Measurements from ENCODE around the gene EBF3.

- TF ChIP-seq POLR2A (IDR thresholded peaks at IDR 0.05; ENCODE audit: low read length), result no peak
- TF ChIP-seq GATA1 (IDR thresholded peaks at IDR 0.05; ENCODE audit: low read depth, low read length), result no peak
Measured at GRCh38 chr10:129951970-129952265, 12.2 kb downstream of the EBF3 start.
